HG03558 (cell line): ENCODE measurements around the gene C17orf75.
A peak's percentile ranks its signal among the peaks of the same experiment; 100 is the strongest.
"Not testable (repeated sequence)": the region's sequence is repeated elsewhere in the genome, so short reads cannot be mapped to it uniquely, and the experiment has no call there.

Source experiments
- ATAC-seq: cut with Tn5 transposase; IDR thresholded peaks from one replicate; pipeline ENCODE4 v1.9.1; 2021; ENCODE audit warnings: moderate number of reproducible peaks; ENCODE audit not compliant: unreplicated experiment; ENCODE audit errors: extremely low read depth

Gene C17orf75

GRCh38 chr17:32341857-32342602 is at the start of gene C17orf75:
Gene C17orf75, minus strand, starts transcription at chr17:32342173. Its CDS starts 34 bp downstream, at chr17:32342139.
- peak; percentile 77 for ATAC-seq

DNA sequence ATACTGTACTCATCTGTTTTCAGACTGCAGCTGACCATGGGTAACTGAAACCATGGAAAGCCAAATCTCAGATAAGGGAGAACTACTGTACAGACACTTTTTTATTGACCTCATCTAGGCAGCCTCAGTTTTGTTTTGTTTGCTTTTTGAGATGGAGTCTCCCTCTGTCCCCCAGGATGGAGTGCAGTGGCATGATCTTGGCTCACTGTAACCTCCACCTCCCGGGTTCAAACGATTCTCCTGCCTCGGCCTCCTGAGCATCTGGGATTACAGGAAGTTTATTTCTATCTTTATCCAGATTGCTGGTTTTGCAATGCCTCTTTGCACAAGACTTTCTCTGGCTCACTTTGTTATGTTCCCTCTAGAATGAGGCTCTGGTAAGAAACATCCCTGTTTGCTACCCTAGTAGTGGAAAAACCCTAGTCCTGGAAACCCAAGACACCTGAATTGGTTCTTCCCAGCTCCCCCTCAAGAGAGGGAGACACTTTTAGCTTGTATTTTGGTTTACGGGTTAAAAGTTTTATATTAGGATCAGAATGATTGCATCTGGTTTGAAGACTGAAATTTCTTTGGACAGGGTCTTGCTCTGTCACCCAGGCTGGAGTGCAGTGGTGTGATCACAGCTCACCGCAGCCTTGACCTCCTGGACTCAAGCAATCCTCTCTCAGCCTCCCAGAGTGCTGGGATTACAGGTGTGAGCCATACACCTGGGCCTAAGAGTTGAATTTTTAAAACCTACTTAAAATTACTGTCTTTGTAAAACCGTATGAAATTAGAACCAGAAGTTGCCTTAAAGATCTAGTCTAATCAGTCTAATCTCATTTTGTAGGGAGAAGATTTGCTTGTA is 46.9 kb upstream of the C17orf75 start:
- no peak for ATAC-seq

- not testable (repeated sequence) for ATAC-seq
Observed at GRCh38 chr17:32388128-32388527, 46.2 kb upstream of the C17orf75 start.

GRCh38 chr17:32386844-32387243 is 44.9 kb upstream of the C17orf75 start:
- ATAC-seq: no peak

GRCh38 chr17:32385971-32386370 is 44.0 kb upstream of the C17orf75 start:
- no peak for ATAC-seq

- no peak for ATAC-seq
Observed at GRCh38 chr17:32385121-32385520, 43.1 kb upstream of the C17orf75 start.

DNA sequence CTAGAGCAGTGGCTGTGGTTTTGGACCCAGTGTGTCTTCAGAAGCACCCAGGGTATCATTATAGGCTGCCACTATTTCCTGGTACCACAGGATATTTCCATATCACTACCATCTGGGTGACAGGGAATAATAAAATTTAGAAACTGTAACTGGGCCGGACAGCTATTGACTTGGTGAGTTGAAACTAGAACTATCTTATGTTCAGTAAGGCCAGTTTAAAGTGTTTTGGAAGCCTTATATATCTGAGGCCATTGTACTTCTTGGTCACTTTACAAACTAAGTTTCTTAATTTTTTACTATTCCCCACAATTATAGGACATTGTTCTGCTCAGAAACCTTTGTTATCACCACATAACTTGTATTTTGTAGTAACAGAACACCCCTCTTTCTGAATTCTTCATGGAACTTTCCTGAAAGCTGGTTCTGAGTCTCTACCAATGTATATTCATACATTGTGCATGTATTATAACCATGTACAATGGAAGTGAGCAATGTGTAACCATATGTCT is 42.0 kb upstream of the C17orf75 start:
- ATAC-seq: no peak

DNA sequence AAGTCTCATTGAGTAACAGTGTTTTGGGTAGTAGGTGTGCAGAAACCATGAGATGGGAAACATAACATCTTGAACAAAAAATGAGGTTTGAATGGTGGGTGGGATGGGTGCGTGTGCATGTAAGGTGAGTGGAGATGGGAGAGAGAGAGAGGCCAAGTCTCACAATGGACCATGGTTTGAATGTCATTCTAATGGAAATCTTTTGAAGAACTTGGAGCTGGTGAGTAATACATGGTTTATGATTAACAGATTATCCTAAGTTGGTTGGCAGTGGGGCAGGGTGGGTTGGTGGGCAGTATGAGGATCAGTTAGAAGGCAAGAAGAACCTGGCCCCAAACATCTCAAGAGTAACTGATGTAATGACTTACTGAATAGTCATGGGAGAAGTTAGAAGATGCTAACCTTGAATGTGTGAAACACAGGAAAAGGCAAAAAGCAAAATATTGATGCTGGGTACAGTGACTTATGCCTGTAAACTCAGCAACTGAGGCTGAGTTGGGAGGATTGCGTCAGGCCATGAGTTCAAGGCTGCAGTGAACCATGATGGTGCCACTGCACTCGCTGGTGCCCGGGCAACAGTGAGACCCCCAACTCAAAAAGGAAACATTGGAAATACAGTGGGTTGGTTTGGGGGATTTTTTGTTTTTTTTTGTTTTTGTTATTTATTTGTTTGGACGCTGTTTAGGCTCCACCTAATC is 40.7 kb upstream of the C17orf75 start:
- no peak for ATAC-seq

DNA sequence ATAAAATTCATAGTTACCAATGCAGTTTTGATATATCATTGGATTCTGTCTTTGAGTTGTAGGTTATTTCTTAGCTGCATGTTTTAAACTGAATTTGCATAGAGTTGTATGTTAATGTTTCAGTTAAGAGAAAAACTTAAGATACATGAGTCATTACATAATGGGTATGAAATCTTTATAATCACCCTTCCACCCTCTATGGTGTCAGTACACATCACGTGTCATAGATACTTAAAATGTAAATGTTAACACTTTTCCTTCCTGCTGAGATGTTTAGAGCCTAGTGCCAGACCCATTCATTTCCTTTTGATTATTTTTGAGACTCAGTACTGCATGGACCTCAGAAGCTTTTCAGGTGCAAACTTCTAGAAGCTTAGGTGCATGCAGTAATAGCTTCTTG is 28.5 kb upstream of the C17orf75 start:
- ATAC-seq: no peak

- ATAC-seq: no peak
Observed at GRCh38 chr17:32361270-32361669, 19.3 kb upstream of the C17orf75 start.

GRCh38 chr17:32357615-32358014 is 15.6 kb upstream of the C17orf75 start:
- ATAC-seq: no peak

DNA sequence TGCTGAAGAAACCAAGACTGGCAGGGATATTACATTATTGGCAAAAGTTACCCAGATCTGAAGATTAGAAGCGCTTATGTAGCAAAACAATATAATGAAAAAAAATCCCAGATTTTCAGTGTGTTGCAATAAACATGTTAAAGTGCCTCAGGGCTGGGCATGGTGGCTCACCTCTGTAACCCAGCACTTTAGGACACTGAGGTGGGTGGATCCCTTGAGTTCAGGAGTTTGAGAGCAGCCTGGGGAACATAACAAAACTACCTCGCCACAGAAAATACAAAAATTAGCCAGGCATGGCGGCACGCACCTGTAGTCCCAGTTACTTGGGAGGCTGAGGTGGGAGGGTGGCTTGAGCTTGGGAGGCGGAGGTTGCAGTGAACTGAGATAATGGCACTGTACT is 14.8 kb upstream of the C17orf75 start:
- no peak for ATAC-seq

DNA sequence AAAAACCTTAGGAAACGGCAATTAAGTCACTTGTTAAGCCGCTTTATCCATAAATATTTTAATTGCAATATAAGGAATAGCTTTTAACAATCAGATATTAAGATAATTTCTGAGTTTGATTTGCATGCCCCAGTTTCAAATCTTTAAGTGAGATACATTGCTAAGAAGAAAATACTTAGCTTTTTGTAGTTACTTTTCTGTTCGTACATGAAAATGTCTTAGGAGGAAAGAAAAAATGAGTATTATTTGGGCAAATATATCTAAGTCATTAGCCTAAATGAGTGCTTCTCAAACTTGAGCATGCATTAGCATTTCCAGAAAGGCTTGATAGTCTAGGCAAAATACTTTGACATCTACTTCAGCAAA is 14.4 kb upstream of the C17orf75 start:
- ATAC-seq: no peak

DNA sequence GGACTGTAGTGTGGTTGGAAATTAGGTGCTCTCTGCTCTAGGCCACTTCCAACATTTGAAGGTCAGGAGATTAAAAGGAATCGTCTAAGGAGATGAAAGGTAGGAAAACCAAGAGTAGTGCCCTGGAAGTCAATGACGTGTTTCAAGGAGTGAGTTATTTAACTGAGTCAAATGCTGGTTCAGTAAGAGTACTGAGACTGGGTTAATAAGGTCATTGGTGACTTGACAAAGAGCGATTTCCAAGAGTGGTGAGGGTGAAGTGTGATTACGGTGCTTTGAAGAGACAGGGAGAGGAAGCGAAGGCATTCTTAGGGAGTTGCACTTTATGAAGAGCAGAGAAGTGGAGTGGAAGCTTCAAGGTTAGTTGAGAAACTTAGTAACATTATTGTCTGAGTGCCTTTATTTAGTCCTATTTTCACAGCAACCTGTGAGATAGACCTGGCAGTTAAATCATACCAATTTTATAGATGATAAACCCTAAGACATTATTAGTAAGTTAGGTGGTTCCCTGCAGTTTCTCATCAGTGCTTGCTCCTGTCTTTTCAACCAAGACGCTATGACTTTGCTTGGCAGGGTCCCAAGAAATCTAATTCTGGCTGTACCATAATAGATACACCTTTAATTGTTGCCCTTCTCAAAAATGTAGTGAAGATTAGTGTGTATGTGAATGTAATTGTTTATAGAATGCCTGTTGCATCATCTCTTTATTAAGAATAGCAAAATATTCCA is 13.8 kb upstream of the C17orf75 start:
- no peak for ATAC-seq

DNA sequence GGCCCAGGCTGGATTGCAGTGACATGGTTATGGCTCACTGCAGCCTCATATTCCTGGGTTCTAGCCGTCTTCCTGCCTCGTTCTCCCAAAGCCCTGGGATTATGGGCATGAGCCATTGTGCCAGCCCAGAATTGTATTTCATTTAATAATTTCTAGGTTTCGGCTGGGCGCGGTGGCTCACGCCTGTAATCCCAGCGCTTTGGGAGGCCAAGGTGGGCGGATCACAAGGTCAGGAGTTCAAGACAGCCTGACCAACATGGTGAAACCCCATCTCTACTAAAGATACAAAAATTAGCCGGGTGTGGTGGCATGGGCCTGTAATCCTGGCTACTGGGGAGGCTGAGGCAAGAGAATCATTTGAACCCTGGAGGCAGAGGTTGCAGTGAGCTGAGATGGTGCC is 10.8 kb upstream of the C17orf75 start:
- not testable (repeated sequence) for ATAC-seq

- no peak for ATAC-seq
Observed at GRCh38 chr17:32350666-32351418, 8.9 kb upstream of the C17orf75 start.

DNA sequence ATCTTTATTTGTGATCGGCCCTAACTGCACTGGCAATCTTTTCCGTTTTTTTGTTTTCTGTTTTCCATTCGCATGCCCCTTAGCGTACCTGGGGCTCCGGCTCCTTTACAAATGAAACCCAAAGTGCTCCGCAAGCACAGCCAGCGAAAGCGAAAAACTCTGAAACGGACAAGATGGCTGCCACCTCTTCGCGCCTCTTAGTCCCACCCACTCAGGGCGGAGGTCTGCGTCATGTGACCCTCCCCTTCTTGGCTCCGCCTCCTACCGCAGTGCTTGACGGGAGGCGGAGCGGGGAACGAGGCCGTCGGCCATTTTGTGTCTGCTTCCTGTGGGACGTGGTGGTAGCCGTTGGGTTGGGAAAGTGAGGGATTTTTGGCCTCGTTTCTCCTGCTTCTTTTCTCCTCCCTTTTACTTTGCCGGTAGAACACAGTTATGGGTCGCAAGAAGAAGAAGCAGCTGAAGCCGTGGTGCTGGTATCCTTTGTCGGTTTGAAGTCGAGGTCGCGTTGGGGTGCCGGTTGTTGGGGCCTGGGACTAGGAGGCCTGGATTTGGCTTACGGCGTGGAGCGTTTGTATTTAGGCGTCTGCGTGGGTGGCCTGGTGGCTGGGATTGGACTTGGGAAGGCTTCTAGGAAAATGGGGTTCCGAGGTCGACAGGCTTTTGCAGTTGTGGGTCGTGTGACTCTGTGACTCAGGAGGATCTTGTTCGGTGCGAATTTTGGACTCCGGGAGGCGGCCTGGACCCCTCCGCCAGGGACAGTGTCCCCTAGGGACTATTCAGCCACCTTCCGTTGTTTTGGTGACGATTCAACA is 8.1 kb upstream of the C17orf75 start, which contains the start of gene ZNF207:
ZNF207 (plus strand) TSS at position 304 of the 812 bp plus-strand sequence; CDS start at position 433, 129 bp downstream.
- ATAC-seq: no peak

DNA sequence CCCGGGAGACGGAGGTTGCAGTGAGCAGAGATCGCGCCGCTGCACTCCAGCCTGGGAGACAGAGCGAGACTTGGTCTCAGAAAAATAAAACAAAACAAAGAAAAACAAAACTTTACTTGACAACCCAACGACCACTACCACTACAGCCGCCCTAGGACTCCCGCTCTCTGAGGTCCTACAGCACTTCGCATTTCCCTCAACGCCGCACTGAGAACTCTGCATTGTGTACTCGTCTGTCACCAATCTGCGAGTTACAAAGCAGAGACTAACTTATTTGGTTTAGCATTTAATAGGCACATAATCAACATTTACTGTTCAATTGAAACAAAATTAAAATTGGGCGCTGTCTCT is 7.5 kb upstream of the C17orf75 start:
- no peak for ATAC-seq

- ATAC-seq: no peak
Observed at GRCh38 chr17:32348483-32348800, 6.5 kb upstream of the C17orf75 start.
